Parathyroid adenoma (tissue), 2 donors: ENCODE results near the gene TPBGL.

Experiments used
- H2AFZ ChIP-seq: fragments of 300-600 bp; sonication (generic); one replicate; pipeline ENCODE4 v1.7.0; 2017; ENCODE audit warnings: antibody characterized with exemption, mild to moderate bottlenecking
- H3K27ac ChIP-seq: fragments of 300-600 bp; sonication (generic); one replicate; pipeline ENCODE4 v1.7.0; 2017
- H3K27me3 ChIP-seq: fragments of 300-600 bp; sonication (generic); one replicate; pipeline ENCODE4 v1.7.0; 2017; ENCODE audit warnings: low read length; ENCODE audit not compliant: control insufficient read depth, insufficient read depth
- H3K36me3 ChIP-seq: fragments of 300-600 bp; sonication (generic); one replicate; pipeline ENCODE4 v1.7.0; 2017; ENCODE audit warnings: low read length; ENCODE audit not compliant: control insufficient read depth, insufficient read depth
- H3K4me1 ChIP-seq: fragments of 300-600 bp; sonication (generic); one replicate; pipeline ENCODE4 v1.7.0; 2017; ENCODE audit warnings: control low read depth
- H3K4me2 ChIP-seq: fragments of 300-600 bp; sonication (generic); one replicate; pipeline ENCODE4 v1.7.0; 2017; ENCODE audit warnings: low read length
- H3K4me3 ChIP-seq: fragments of 300-600 bp; sonication (generic); one replicate; pipeline ENCODE4 v1.7.0; 2017; ENCODE audit warnings: low read depth, low read length
- H3K79me2 ChIP-seq: fragments of 300-600 bp; sonication (generic); one replicate; pipeline ENCODE4 v1.7.0; 2017; ENCODE audit warnings: control low read depth
- H3K9ac ChIP-seq: fragments of 300-600 bp; sonication (generic); one replicate; pipeline ENCODE4 v1.7.0; 2017; ENCODE audit warnings: mild to moderate bottlenecking
- H3K9me3 ChIP-seq: fragments of 300-600 bp; sonication (generic); one replicate; pipeline ENCODE4 v1.7.0; 2017; ENCODE audit warnings: low read length; ENCODE audit not compliant: control insufficient read depth
- CTCF ChIP-seq: fragments of 300-600 bp; sonication (generic); IDR thresholded peaks from one replicate; pipeline ENCODE4 v1.7.0; 2017; ENCODE audit warnings: antibody characterized with exemption, mild to moderate bottlenecking
- donor health status: primary hyperparathyroidism.

The TPBGL gene

GRCh38 chr11:75269896-75270295 lies 29.3 kb downstream of the TPBGL start:
- Histone ChIP-seq H3K27me3 (no peaks in the 10 kb centered on the region), H3K36me3 (no peaks in the 10 kb centered on the region), H3K27ac (no peak overlapping the region), H3K4me1 (no peaks in the 10 kb centered on the region), H3K79me2 (no peaks in the 10 kb centered on the region), H3K9ac (no peak overlapping the region), H3K4me2 (no peak overlapping the region), H3K4me3 (no peak overlapping the region), H2AFZ (no peak overlapping the region), H3K9me3 (no peaks in the 10 kb centered on the region)
- TF ChIP-seq CTCF, result no peak

GRCh38 chr11:75270896-75271418 lies 30.4 kb downstream of the TPBGL start:
- Histone ChIP-seq H3K4me1 (no peaks in the 10 kb centered on the region), H3K27ac (no peak overlapping the region)

GRCh38 chr11:75271730-75272129 lies 31.2 kb downstream of the TPBGL start:
- H3K4me2 ChIP-seq, result no peak overlapping the region
- no peaks in the 10 kb centered on the region for H3K79me2 ChIP-seq
- no peak overlapping the region for H3K27ac ChIP-seq
- no peak overlapping the region for H3K9ac ChIP-seq
- H3K4me3 ChIP-seq, result no peak overlapping the region
- H3K4me1 ChIP-seq, result no peaks in the 10 kb centered on the region
- H3K27me3 ChIP-seq, result no peaks in the 10 kb centered on the region
- H3K9me3 ChIP-seq, result no peaks in the 10 kb centered on the region
- TF ChIP-seq CTCF, result no peak
- no peaks in the 10 kb centered on the region for H3K36me3 ChIP-seq
- H2AFZ ChIP-seq, result no peak overlapping the region

More at GRCh38 chr11:75270896-75271418, 30.4 kb downstream of the TPBGL start:
- TF ChIP-seq CTCF, result no peak
- no peak overlapping the region for H3K4me2 ChIP-seq
- no peaks in the 10 kb centered on the region for H3K36me3 ChIP-seq
- H3K9ac ChIP-seq, result no peak overlapping the region
- no peak overlapping the region for H2AFZ ChIP-seq
- H3K27me3 ChIP-seq, result no peaks in the 10 kb centered on the region
- no peak overlapping the region for H3K4me3 ChIP-seq
- no peaks in the 10 kb centered on the region for H3K9me3 ChIP-seq
- H3K79me2 ChIP-seq, result no peaks in the 10 kb centered on the region

GRCh38 chr11:75272391-75272790 lies 31.8 kb downstream of the TPBGL start:
- Histone ChIP-seq H3K9ac (no peak overlapping the region), H3K27me3 (no peaks in the 10 kb centered on the region), H3K4me2 (no peak overlapping the region), H3K36me3 (no peaks in the 10 kb centered on the region), H2AFZ (no peak overlapping the region), H3K79me2 (no peaks in the 10 kb centered on the region), H3K27ac (no peak overlapping the region), H3K9me3 (no peaks in the 10 kb centered on the region), H3K4me3 (no peak overlapping the region), H3K4me1 (no peaks in the 10 kb centered on the region)
- no peak for TF ChIP-seq CTCF

- Histone ChIP-seq H3K4me1 (no peaks in the 10 kb centered on the region), H3K79me2 (no peaks in the 10 kb centered on the region), H3K36me3 (no peaks in the 10 kb centered on the region), H3K9me3 (no peaks in the 10 kb centered on the region), H3K27me3 (no peaks in the 10 kb centered on the region), H2AFZ (no peak overlapping the region), H3K9ac (no peak overlapping the region), H3K4me3 (no peak overlapping the region), H3K27ac (no peak overlapping the region), H3K4me2 (no peak overlapping the region)
- TF ChIP-seq CTCF, result no peak
Observed at GRCh38 chr11:75272821-75273301, 32.3 kb downstream of the TPBGL start.
